Gastrocnemius medialis (tissue), 4 donors: ENCODE measurements around the gene CGB7. TPM values are rescaled to one million over a fixed set of nuclear protein-coding genes. Genes with fewer than 3 reads are reported as not detected.
"Not testable (repeated sequence)": the region's sequence is repeated elsewhere in the genome, so short reads cannot be mapped to it uniquely, and the experiment has no call there.

Experiments
- ATAC-seq, 2 donors: fragments of 150-250 bp; one replicate each; pipeline ENCODE4 v1.9.1; 2016
- DNase-seq, 2 donors: peaks; one replicate each; pipeline ENCODE4 v3.0.0-alpha.2; 2019
- H3K27ac ChIP-seq, 4 donors: fragments of 200-600 bp; sonication (generic); 1 replicate in 1 of 4; 2 replicates in 3 of 4; pipeline ENCODE4 v1.5.1; 2016 to 2018; ENCODE audit warnings: mild to moderate bottlenecking in 2 of 4, moderate library complexity in 1 of 4
- H3K27me3 ChIP-seq, 3 donors: fragments of 200-600 bp; sonication (generic) in 2 of 3; 1 replicate in 1 of 3; 2 replicates in 2 of 3; pipeline versions ENCODE4 v1.5.1 to v1.6.0; 2016 to 2019; ENCODE audit warnings: mild to moderate bottlenecking in 1 of 3, moderate library complexity in 1 of 3
- H3K36me3 ChIP-seq, 2 donors: fragments of 200-600 bp; sonication (generic) in 1 of 2; one replicate each; pipeline ENCODE4 v1.5.1; 2017 to 2018
- H3K4me1 ChIP-seq, 2 donors: fragments of 200-600 bp; sonication (generic) in 1 of 2; one replicate each; pipeline ENCODE4 v1.5.1; 2016 to 2017; ENCODE audit warnings: mild to moderate bottlenecking in 2 of 2
- H3K4me3 ChIP-seq, 4 donors: fragments of 200-600 bp; sonication (generic) in 3 of 4; 1 replicate in 1 of 4; 2 replicates in 3 of 4; pipeline ENCODE4 v1.5.1; 2016 to 2019; ENCODE audit warnings: mild to moderate bottlenecking in 2 of 4
- H3K9me3 ChIP-seq, 3 donors: fragments of 200-600 bp; sonication (generic) in 2 of 3; 1 replicate in 1 of 3; 2 replicates in 2 of 3; pipeline ENCODE4 v1.5.1; 2016 to 2019
- POLR2A ChIP-seq, 2 donors: fragments of 450-650 bp; IDR thresholded peaks; one replicate each; pipeline ENCODE4 v1.6.1; 2017; ENCODE audit warnings: antibody characterized with exemption in 2 of 2, mild to moderate bottlenecking in 2 of 2, moderate library complexity in 2 of 2
- in situ Hi-C, 4 donors: fragments of 200-750 bp; cut with MboI; loops; one replicate each; pipeline versions ENCODE4 v1.15.0 to v1.8.0; 2017; ENCODE audit warnings: low sequenced_read_pairs in 4 of 4
- intact Hi-C: fragments of 100-400 bp; cut with DNase I; formaldehyde crosslinking; loops from one replicate; pipeline ENCODE4 v1.15.1; 2023; ENCODE audit warnings: low total_unique reads
- total RNA-seq, 4 donors: library from RNA; depleted of rRNA; stranded (reverse); fragments of >200 nt; gene quantifications; one replicate each; pipeline versions ENCODE4 v1.1.0 to v1.2.3, GENCODE V29; 2016
- TF ChIP-seq, protein P1 (sequence below), 5 experiments: fragments of 450-650 bp in 3 of 5; fragments of 200-600 bp in 2 of 5; sonication (generic) in 2 of 5; IDR thresholded peaks in 4 of 5; conservative IDR thresholded peaks in 1 of 5; 1 replicate in 4 of 5; 2 replicates in 1 of 5; pipeline ENCODE4 v1.5.1; 2016 to 2019; ENCODE audit warnings: antibody characterized with exemption in 5 of 5, mild to moderate bottlenecking in 3 of 5, moderate library complexity in 3 of 5

CGB7 gene
- total RNA-seq, 4 donors from 2014 or later: 0.42 to 1.1 TPM; not detected in 2

DNA sequence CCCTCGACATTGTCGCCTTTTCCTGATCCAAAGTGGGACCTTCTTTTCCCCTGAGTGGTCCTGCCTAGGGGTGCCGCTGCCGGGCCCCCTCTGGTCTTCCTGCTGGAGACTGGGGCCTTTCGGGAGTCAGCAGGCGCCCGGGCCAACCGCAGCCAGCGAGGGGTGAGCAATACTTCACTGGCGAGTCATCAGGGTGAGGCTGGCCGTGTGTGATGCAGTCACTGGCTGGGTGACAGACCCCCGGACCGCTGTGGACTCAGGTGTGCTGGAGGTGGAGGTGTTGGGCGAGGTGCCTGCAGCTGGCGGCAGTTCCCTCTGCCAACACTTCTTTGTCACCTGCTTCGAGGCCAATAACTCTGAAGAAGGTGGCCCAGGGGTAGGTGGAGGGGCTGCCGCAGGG lies 15.4 kb downstream of the CGB7 start:
- no peak overlapping the region for H3K27ac ChIP-seq
- H3K4me1 ChIP-seq: no peaks in the 10 kb centered on the region
- H3K36me3 ChIP-seq: no peaks in the 10 kb centered on the region
- no peak for TF ChIP-seq POLR2A (IDR thresholded peaks at IDR 0.05)
- TF ChIP-seq, protein P1, sequence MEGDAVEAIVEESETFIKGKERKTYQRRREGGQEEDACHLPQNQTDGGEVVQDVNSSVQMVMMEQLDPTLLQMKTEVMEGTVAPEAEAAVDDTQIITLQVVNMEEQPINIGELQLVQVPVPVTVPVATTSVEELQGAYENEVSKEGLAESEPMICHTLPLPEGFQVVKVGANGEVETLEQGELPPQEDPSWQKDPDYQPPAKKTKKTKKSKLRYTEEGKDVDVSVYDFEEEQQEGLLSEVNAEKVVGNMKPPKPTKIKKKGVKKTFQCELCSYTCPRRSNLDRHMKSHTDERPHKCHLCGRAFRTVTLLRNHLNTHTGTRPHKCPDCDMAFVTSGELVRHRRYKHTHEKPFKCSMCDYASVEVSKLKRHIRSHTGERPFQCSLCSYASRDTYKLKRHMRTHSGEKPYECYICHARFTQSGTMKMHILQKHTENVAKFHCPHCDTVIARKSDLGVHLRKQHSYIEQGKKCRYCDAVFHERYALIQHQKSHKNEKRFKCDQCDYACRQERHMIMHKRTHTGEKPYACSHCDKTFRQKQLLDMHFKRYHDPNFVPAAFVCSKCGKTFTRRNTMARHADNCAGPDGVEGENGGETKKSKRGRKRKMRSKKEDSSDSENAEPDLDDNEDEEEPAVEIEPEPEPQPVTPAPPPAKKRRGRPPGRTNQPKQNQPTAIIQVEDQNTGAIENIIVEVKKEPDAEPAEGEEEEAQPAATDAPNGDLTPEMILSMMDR (IDR thresholded peaks at IDR 0.05 in 4 of 5, conservative IDR thresholded peaks at IDR 0.05 in 1 of 5): no peak
- intact Hi-C loops (no loop called here), in situ Hi-C loops (no loop called here)
- H3K27me3 ChIP-seq: no peaks in the 10 kb centered on the region
- no peak for DNase-seq
- no peaks in the 10 kb centered on the region for H3K9me3 ChIP-seq
- no peak overlapping the region for H3K4me3 ChIP-seq
- ATAC-seq: no peak

DNA sequence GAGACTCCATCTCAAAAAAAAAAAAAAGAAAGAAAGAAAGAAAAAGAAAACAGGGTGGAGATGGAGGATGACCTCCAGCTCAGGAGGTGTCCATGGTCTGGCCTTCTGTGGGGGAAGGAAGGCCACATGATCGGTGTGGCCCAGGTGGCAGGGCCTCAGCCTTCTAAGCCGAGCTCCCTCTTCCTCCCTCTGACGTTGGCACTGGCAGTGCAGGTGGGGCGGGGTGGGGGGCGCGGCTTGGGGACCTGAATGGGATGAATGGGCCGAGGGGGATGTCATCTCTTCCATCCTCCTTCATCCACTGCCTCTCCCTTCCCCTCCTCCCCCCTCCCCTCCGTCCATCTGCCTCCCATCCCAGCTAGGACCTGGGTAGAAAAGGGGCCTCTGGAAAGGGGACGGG lies 17.8 kb downstream of the CGB7 start:
- DNase-seq, H3K4me1 ChIP-seq, ATAC-seq: not testable (repeated sequence)

DNA sequence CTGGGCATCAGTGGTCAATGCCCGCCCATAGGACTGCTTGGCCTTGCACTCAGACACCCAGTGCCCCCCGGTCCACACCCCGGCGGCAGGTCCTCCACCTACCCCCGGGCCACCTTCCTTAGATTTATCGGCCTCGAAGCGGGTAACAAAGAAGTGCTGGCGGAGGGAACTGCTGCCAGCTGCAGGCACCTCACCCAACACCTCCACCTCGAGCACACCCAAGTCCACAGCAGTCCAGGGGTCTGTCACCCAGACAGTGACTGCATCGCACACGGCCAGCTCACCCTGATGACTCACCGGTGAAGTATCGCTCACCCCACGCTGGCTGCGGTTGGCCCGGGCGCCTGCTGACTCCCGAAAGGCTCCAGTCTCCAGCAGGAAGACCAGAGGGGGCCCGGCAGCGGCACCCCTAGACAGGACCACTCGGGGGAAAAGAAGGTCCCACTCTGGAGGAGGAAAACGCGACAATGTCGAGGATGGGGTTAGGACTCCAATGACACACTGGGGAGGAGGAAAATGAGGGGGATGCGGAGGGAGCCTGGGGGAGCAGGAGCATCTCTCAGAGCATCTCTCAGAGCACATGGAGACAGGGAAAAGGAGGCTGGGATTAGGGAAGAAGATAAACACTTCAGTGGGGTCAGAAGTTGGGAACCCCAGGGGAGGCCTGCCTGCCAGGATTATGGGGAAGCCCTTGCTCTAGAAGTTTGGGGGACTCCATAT lies 18.8 kb downstream of the CGB7 start:
- H3K4me3 ChIP-seq, DNase-seq, intact Hi-C loops, H3K4me1 ChIP-seq, H3K27me3 ChIP-seq, H3K9me3 ChIP-seq, ATAC-seq, in situ Hi-C loops, H3K36me3 ChIP-seq, H3K27ac ChIP-seq: not testable (repeated sequence)

More for the DNA sequence above, 17.8 kb downstream of the CGB7 start:
- H3K36me3 ChIP-seq, intact Hi-C loops, H3K4me3 ChIP-seq, H3K27me3 ChIP-seq, in situ Hi-C loops, H3K27ac ChIP-seq, H3K9me3 ChIP-seq: not testable (repeated sequence)

DNA sequence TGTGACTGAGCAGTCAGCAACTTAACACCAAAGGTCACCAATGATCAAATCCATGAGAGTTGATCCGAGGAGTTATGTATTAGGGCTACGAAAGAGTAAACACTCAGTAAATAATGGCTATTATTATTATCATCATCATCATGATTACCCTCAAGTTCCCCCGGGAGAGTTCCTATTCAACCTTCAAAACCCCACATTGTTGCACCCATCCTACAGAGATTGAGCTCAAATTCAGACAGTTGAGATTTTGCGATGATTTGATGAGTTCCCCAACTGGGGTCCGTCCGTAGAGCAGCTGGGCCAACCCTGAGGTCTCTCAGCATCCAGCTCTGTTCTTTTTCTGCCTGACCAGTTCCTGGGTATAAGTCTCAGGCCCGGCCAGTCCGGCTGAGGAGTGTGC lies 19.4 kb downstream of the CGB7 start:
- H3K36me3 ChIP-seq, H3K4me1 ChIP-seq, H3K27me3 ChIP-seq, ATAC-seq, H3K27ac ChIP-seq, H3K9me3 ChIP-seq, DNase-seq, intact Hi-C loops, in situ Hi-C loops, H3K4me3 ChIP-seq: not testable (repeated sequence)

DNA sequence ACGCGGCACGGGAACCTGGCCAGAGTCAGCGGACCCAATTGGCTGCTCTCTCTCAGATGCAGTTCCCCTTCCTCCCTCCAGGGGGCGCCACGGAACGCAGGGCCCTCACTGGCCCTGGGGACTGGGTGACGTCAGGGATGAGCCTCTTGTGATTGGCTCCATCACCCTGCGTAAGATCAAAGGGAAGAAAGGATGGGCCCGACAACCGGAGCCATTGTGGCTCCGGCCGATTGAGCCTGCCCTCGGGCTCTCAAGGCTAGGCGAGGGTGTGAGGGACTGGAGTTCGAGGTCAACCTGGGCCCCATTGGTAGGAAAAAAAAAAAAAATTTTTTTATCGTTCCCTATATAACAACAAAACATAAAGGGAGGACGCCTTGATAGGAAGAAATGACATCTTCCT lies 20.7 kb downstream of the CGB7 start, which contains the start of gene CGB1:
CGB1 (minus strand) TSS at position 81 of the 400 bp plus-strand sequence. CDS start 184 bp downstream, outside the sequence.
- H3K27ac ChIP-seq, H3K36me3 ChIP-seq, in situ Hi-C loops, intact Hi-C loops, H3K27me3 ChIP-seq, H3K4me1 ChIP-seq, H3K4me3 ChIP-seq, DNase-seq, H3K9me3 ChIP-seq: not testable (repeated sequence)
- TF ChIP-seq, protein P1 (IDR thresholded peaks at IDR 0.05 in 4 of 5, conservative IDR thresholded peaks at IDR 0.05 in 1 of 5): peak in 3 of 5 experiments; percentile 46 to 54 (median 47)
- ATAC-seq: peak in 1 of 2 donors; percentile 39

DNA sequence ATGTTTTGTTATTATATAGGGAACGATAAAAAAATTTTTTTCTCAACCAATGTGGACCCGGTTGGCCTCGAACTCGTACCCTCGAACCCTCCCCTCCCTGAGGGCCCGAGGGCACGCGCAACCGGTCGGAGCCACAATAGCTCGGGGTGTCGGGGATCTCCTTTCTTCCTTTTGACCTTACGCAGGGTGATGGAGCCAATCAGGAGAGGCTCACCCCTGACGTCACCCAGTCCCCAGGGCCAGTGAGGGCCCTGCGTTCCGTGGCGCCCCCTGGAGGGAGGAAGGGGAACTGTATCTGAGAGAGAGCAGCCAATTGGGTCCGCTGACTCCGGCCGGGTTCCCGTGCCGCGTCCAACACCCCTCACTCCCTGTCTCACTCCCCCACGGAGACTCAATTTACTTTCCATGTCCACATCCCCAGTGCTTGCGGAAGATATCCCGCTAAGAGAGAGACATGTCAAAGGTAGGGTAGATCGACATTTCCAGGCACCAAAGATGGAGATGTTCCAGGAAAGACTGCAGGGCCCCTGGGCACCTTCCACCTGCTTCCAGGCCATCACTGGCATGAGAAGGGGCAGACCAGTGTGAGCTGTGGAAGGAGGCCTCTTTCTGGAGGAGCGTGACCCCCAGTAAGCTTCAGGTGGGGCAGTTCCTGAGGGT lies 25.8 kb downstream of the CGB7 start, which contains the start of gene CGB2:
CGB2 (plus strand) TSS at position 249 of the 660 bp plus-strand sequence; CDS start at position 455, 206 bp downstream.
- H3K36me3 ChIP-seq, ATAC-seq, in situ Hi-C loops, DNase-seq, H3K27me3 ChIP-seq, intact Hi-C loops, H3K4me3 ChIP-seq, H3K4me1 ChIP-seq, H3K27ac ChIP-seq, H3K9me3 ChIP-seq: not testable (repeated sequence)
- TF ChIP-seq, protein P1 (IDR thresholded peaks at IDR 0.05 in 4 of 5, conservative IDR thresholded peaks at IDR 0.05 in 1 of 5): peak in 3 of 5 experiments; percentile 20 to 39 (median 37)

DNA sequence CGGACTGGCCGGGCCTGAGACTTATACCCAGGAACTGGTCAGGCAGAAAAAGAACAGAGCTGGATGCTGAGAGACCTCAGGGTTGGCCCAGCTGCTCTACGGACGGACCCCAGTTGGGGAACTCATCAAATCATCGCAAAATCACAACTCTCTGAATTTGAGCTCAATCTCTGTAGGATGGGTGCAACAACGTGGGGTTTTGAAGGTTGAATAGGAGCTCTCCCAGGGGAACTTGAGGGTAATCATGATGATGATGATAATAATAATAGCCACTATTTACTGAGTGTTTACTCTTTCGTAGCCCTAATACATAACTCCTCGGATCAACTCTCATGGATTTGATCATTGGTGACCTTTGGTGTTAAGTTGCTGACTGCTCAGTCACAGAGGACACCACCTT lies 27.2 kb downstream of the CGB7 start:
- H3K36me3 ChIP-seq, intact Hi-C loops, in situ Hi-C loops: not testable (repeated sequence)

DNA sequence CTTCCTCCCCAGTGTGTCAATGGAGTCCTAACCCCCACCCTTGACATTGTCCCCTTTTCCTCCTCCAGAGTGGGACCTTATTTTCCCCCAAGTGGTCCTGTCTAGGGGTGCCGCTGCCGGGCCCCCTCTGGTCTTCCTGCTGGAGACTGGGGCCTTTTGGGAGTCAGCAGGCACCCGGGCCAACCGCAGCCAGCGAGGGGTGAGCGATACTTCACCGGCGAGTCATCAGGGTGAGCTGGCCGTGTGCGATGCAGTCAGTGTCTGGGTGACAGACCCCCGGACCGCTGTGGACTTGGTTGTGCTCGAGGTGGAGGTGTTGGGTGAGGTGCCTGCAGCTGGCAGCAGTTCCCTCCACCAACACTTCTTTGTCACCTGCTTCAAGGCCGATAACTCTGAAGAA lies 27.8 kb downstream of the CGB7 start:
- H3K36me3 ChIP-seq, H3K27me3 ChIP-seq, in situ Hi-C loops, H3K27ac ChIP-seq, H3K9me3 ChIP-seq, DNase-seq, ATAC-seq, H3K4me3 ChIP-seq, H3K4me1 ChIP-seq, intact Hi-C loops: not testable (repeated sequence)

More for the DNA sequence above, 27.2 kb downstream of the CGB7 start:
- not testable (repeated sequence) for ATAC-seq, H3K27ac ChIP-seq, H3K27me3 ChIP-seq, DNase-seq, H3K4me1 ChIP-seq, H3K4me3 ChIP-seq, H3K9me3 ChIP-seq
